GF-D8 (cell line): Measurements from ENCODE around the gene MXD4.

ENCODE experiments used
- DNase-seq: peaks from one replicate; lab custom pipeline; 2025; lab: John Stamatoyannopoulos, UW

Gene MXD4, protein sequence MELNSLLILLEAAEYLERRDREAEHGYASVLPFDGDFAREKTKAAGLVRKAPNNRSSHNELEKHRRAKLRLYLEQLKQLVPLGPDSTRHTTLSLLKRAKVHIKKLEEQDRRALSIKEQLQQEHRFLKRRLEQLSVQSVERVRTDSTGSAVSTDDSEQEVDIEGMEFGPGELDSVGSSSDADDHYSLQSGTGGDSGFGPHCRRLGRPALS

DNA sequence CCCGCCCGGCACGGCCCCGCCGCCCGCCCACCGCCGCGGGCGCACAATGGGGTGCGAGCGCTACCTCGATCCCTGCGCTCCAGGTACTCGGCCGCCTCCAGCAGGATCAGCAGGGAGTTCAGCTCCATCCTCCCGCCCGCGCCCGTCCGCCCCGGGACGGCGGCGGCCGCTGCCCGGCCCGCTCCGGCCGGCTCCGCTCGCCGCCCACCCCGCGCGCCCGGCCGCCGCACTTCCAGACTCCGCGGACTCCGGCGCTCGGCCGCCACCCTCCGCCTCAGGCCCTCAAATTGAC is at the start of gene MXD4:
MXD4 (minus strand) TSS at position 257 of the 292 bp plus-strand sequence; CDS start at position 128, 129 bp downstream.
- DNase-seq = no peak

DNA sequence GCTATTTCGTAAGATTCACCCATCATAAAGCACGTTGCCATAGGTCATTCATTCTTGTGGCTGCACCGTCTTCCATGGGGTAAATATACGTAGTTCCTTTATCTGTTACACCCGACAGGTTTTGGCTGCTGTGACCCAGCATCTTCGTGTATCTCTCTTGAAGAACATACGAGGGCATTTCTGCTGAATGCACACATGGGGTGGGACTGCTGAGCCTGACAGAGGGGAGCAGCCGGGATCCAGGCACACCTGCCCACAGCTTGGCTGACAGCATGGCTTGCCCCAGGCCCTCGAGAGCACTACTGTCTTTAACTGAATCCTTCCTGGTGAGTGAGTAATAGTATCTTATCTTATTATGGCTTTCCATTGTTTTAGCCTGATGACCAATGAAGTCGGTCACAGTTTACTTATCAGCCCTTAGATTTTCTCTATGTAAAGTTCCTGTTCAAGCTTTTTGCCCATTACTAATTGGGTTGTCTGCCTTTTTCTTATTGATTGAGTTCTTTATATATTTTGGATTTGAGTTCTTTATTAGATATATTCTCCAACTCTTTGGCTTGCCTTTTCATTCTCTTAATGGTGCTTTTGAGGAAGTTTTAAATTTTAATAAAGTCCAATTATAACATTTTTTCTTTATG is 45.0 kb upstream of the MXD4 start:
- DNase-seq = no peak

DNA sequence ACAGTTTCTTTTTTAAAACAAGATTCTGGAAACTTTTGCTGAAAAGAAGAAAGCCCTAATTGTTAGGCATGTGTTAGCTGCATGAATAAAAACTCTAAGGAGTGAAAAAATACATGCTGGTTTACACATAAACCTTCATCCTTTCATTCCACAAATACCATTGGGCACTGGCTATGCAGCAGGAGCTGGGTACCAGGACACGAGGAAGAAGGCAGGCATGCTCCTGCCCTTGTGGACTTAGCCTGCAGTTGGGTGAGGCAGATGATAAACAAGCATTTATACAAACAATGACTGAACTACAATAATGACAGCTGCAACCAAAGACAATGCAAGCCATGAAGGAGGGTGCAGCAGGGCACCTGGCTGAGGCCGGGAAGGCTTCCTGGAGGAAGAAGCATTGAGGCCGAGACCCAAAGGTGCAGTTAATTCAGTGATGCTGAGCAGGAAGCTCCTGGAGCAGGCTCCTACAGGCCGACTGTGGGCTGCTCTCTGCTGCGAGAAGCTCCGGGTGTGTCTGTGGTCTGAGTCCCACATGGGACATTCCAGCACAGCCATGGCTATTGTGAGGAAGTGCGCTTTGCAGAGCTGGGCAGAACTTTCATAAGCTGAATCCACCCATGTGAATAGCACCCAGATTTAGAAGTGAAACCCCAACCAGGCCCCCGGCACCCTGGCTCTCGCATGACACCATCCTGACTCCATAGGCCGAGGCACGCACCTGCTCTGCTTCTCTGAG is 44.0 kb upstream of the MXD4 start:
- DNase-seq = no peak

DNA sequence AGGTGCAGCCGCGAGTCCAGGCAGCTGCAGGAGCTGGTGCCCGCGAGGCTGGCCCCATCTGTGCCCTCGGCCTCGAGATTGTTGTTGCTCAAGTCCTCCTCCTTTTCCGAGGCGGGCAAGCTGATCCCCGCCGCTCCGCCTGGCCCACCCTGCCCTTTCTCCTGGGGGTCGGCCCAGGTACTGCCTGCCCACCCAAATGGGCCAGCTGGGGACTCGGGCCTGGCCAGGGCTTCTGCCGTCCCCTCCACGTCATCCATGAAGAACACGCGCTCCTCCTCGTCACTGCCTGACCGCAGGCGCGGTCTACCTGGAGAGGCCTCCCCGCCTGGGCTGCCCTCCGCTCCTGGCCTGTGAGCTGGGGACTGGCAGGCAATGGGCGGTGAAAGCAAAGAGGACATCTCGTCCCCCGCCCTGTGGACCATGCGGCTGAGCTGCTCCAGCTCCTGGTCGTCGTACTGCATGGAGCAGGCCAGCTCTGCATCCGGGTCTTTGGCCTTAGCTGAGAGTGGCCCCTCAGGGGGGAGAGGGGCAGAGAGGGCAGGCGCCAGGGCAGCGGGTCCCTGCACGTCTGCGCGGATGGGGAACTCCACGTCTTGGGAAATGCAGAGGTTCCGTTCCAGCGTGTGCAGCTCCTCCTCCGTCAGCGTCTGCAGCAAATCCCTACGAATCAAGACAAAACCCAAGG is 43.1 kb upstream of the MXD4 start:
- no peak for DNase-seq

DNA sequence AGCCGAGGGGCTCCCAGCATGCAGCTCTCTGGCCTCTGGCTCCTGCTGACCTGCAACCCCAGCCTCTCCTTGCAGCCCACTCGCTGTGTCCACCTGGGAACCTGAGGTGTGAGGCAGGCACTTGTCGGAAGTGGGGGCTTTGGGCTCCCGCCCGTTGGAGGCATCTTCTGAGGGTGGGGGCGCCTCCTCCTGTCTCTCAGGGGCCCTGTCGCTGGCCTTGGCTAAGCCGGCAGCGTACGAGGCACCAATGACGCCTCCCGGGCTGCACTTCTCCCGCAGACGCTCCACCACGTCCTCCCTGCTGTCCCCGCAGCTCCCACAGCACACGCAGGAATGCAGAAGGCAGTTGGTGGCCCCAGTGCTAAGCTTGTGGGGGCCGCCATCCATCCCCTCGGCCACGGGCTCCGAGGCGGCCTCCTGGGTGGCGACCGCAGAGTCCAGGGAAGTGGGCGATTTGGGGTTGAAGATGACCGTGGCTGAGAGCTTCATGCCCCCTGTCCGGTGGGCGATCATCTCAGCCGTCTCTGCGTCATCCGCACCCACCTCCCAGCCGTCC is 42.5 kb upstream of the MXD4 start:
- no peak for DNase-seq

DNA sequence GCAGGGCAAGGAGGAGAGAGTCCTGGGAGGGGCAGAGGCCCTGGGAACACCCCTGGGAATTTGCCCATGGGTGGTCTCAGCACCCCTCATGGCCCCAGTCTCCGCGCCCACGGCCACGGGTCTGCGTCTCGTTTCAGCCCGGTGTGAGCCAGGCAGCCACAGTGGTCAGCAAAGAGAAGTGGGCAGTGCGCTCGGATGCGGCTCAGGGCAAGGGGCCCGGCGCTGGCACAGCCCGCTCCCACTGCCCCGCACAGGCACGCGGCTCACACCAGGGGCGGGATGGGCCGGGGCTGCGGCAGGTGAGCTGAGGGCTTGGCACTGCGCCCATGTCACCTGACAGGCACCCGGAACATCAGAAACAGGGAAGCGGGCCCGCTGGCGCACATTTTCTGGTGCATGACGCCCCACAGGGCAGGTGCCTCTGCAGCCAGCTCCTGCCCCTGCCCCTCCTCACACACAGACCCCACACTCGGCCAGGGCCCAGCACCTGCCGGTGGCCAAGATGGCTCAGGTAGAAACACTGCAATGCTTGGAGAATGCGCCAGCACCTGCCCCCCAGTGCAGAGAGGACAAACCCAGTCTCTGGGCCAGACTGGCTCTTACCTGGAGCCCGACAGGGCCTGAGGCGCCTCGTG is 41.9 kb upstream of the MXD4 start:
- DNase-seq = no peak

DNA sequence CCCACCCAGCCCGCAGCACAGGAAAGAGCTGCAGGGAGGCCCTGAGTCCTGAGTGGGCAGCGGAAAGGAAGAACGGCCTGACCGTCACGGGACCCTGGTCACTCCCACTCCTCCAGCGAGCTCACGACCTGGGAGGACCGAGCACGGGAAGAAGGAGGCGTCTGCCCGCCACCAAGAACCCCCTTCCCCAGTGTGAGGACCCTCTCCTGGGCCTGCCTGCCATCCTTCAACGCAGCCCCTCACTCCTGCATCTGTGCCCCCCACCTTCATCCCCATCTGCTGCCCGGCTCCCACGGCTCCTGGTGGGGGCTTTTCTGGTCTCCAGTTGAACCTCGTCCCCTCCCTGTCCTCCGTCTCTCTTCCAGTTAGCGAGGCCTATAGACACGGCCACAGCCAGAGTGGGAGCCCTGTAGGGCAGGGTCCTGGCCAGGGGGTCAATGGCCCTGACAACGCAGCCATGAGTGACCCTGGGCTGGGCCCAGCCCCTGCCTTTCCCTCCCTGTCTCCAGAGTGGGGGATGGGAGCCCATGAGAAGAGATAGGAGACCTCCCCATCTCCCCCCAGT is 41.3 kb upstream of the MXD4 start:
- no peak for DNase-seq

DNA sequence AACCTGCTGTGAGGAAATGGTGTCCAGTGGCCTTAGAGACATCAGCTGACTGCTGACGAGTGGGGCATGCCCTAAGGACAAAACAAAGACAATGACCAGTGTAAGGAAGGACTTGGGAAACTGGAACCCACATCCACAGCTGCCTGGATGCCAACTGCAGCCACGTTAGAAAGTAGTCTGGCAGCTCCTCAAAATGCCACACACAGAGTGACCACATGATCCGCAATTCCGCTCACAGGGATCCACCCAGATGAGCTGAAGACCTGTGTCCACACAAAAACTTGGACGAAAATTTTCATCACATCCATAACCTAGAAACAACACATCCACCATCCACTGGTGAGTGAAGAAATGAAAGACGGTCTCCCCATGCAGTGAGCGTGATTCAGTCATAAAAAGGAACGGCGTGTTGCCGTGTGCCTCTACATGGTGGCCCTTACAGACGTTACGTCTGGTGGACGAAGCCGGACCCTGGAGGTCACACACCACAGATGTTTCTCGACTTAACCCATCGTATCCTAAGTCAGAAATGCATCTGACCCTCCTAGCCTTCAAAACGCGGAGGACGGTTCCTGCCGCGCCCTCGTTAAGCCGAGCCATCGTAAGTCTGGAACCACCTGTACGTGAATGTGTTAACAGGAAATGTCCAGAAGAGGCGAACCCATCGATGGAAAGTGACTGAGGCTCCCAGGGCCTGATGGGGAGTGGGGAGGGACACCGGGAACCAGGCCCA is 40.6 kb upstream of the MXD4 start:
- DNase-seq = no peak

DNA sequence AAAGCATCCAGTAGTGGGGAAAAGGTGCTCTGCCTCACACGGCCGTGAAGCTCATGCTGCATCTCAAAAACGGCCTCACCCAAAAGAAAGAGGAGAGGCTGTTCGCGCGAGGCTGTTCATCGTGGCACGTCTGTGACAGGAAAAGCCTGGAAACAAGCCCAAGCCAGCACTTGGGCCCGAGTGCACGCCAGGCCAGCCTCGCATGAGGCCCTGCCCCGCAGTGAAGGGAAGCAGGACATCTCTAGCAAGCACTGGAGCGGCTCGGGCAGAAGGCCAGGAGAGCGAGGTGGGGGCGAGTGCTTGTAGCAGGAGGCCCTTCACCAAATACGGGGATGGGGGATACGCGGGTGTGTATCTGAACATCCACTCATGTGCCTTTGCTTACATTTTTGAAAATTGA is 39.9 kb upstream of the MXD4 start:
- no peak for DNase-seq

DNA sequence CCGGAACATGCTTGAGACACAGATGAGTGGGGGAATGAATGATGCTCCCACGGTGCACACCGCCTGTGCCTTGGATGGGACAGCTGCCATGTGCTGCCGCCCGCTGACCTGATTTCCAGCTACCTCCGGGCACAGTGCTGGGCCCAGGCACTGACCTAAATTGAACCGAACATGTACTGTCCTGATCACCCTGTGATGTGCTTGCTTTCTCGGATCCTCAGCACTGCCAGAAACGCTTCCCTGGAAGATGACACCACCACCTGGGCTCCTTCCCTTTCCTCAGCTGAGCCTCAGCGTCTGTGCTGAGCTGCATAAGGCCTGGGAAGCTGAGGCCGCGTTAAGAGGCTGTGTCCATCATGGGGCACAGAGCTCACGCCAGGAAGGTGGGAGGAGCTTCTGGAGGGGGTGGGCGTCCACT is 39.3 kb upstream of the MXD4 start:
- no peak for DNase-seq

DNA sequence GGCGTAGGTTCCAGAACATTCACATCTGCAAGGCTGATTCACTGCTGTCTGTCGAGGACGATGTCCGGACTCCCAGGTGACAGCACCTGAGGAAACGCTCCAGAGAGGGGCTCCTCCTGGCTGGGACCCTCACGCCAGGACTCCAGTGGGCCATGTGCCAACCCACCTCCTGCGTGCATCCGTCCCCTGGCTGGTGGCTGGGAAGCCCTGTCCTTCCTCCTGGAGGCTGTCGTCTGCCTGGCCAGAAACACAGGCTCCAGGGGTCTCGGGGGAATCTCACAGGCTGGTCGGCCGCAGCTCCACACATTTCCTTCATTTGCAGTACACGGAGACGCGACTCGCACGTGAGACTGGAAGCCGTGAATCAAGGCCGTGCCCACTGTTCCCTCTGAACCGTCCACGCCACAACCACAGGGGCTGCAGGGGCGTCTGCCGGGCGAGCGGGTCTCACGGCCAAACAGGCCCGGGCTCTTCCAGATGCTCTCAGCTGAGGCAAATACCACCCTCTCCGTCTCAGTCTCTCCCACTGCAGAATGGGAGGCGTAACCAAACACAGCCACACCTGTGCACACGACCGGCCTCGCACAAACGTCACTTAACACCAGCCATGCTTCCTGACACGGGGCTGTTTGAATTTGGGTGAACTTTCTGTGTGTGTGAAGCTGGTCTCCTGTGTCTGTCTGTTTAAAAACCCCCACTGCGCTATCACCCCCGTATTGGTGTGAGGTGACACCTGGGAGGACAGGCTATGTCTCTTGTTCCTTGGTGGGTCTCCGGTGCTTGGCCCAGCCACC is 38.7 kb upstream of the MXD4 start:
- DNase-seq = no peak

DNA sequence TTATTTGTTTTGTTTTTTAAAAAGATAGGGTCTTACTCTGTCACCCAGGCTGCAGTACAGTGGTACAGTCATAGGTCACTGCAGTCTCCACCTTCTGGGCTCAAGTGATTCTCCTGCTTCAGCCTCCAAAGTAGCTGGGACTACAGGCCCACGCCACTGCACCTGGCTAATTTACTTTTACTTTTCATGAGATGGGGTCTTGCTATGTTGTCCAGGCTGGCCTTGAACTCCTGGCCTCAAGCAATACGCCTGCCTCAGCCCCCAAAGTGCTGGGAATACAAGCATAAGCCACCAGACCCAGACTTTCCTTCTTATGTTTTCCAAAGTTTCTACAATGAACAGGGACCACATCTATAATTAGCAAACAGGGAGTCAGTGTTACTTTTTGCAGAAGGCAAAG is 37.9 kb upstream of the MXD4 start:
- DNase-seq = no peak

DNA sequence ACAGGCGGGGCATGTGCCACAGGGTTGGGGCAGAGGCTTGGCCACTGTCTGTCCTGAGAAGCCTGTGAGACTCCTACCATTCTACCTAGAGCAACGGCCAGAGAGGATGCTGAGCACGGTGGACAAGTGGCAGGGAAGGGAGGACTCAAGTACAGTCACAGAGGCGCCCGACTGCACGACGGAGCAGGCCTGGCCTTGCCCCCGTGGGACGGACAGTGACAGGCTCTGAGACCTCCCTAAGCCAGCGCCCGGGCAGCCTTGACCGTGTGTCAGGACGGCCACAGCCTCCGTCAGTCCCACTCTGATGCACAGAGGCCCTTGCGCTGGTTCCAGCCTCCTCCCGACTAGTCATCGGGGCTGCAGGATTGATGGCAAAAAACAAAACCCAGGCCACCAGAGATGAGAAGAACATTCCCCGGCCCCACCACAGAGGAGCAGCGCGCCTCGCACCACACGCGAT is 36.7 kb upstream of the MXD4 start:
- no peak for DNase-seq

DNA sequence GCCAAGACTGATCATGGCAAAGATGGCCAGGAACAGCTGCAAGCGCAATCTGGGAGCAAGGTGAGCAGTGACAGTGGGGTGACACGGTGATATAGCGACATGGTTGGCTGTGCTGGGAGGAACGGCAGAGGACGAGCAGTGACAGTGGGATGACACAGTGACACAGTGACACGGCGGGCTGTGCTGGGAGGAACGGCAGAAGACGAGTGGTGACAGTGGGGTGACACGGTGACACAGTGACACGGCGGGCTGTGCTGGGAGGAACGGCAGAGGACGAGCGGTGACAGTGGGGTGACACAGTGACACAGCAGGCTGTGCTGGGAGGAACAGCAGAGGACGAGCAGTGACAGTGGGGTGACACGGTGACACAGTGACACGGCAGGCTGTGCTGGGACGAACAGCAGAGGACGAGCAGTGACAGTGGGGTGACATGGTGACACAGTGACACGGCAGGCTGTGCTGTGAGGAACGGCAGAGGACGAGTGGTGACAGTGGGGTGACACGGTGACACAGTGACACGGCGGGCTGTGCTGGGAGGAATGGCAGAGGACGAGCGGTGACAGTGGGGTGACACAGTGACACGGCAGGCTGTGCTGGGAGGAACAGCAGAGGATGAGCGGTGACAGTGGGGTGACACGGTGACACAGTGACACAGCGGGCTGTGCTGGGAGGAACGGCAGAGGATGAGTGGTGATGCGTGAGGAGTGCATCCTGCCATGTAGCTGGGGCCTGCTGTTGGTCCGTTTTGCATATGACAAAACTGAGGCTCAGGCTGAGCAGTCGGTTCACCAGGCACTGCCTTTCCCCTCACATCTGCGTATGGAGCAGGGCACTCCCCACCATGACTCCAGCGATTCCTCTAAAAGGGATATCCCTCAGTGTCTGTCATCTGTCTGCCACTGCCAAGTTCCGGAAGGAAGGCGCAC is 36.0 kb upstream of the MXD4 start:
- no peak for DNase-seq

DNA sequence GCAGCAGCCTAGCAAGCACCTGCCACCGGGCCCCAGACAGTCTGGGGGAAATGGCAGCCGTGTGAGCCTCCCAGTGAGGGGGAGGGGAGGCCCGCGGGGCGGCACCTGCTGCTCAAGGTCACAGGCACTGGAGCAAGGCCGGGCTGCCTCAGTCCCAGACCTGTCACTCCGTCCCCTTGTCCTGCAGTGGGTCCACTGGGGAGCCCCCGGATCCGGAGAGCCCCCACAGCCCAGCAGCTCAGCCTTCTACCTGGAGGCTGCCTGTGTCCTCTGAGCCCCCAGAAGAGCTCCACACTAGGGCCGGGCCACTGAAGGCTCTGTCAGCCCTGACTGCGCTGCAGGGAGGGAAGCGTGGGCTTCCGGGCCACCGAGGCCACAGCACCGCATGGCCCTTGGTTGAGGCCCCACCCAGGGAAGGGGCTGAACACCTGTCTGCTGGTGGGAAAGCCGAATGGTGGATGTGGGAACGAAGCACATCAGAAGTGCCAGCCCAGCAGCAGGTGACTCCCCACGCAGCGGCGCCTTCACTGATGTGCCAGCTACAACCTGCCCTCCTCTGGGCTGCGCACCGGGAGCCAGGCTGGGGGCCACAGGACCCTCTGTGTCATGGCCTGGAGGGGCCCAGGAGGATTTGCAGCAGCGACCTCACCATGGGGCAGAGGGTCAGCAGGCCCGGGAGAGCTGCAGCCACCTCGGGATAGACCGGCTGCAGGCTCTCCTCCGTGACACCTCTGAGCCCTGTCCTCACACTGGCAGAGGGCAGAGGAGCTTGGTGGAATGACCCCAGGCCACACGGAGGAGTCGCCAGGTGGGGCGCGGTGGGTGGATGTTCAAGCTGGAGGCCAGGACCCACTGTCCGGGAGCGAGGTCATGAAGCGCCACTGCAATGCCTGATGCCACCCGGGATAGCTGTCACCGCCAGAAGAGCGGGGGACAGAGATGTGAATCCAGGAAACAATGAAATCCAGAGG is 35.0 kb upstream of the MXD4 start:
- no peak for DNase-seq

DNA sequence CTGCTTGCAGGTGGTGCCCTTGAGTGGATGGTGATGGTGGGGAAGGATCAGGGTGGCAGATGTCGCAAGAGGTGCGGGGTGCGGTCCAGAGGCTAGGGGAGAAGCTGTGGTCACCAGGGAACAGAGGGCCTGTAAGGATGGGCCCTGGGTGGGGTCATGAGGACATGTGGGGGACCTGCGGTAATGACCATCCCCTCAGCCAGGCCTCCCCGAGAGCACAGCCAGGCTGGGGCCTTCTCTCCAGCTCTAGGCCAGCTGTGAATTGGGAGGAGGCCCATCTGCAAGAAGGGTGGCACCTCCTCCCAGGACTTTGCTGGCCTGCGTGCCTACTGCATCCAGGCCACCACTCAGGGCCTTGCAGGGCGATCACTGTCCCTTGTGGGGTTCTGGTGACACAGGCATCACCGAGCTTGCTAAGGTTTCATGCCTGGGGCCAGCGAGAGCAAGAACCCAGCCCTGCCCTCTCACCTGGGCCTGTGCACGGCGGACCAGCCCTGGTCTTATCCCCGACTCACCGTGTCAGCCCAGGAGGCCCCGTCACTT is 34.1 kb upstream of the MXD4 start:
- no peak for DNase-seq

DNA sequence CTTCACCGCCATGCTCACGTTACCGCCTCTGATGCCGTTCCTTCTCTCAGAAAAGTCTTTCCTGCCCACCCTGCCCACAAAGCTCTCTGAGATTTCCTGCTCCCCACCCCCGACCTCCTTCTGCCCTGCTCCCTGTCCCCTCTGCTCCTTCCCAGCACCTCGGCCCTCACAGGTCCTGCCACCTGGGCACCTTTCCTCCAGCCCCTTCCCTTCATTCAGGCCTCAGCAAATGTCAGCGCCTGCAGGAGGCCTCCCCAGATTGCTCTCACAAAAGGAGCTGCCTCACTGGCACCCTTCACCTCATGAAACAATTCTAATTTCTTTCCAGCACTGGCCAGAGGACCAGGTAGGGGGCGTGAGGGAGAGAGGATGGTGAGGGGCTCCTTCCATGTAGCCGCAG is 33.6 kb upstream of the MXD4 start:
- DNase-seq = no peak

DNA sequence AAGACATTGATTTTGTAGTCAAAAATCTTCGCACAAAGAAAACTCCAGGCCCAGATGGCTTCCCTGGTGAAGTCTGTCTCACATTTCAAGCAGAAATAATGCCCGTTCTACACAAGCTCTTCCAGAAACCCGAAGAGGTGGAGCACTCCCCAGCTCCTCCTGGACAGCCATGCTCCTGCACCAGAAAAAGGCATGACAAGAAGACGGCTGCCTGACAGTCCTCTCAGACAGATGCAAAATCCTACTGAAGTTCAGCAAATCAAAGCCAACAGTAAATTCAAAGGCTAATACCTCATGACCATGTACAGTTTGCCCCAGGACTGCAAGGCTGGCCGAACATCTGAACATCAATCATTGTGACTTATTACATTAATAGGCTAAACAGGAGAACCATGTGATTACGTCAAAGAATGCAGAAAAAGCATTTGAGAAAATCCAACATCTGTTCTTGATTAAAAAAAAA is 30.8 kb upstream of the MXD4 start:
- DNase-seq = no peak
